ENCODE data around the gene MLXIP. TPM values are rescaled to one million over a fixed set of nuclear protein-coding genes. Genes with fewer than 3 reads are reported as not detected.

The MLXIP gene
- total RNA-seq, 2 donors from 2014 or later, result 78.3 to 81.4 TPM

DNA sequence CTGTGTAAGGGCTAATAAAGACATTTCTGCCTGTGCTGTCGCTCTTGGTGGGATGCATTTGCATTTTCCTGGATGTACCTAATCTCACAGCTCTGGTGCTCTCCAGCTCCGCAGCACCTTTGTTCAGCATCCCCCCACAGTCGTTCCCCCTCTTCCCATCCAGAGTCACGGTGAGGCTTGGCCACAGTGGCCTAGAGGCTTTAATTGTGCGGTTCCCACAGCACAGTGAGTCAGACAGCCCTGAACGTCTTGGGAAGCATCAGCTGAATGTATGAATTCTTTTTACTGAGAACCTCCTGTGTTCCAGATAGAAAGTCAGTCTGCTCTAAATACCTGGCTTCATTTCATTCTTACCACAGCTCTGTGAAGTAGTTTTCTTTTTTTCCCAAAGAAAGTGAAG lies 28.7 kb downstream of the MLXIP start:
- no peak for DNase-seq (ENCODE audit: low spot score)
- intact Hi-C loops (cut with DNase I), result loop anchor here in 1 of 2 donors (5.0 kb wide), 1 partner anchor 40 kb away; no protein-coding TSS in a partner anchor

DNA sequence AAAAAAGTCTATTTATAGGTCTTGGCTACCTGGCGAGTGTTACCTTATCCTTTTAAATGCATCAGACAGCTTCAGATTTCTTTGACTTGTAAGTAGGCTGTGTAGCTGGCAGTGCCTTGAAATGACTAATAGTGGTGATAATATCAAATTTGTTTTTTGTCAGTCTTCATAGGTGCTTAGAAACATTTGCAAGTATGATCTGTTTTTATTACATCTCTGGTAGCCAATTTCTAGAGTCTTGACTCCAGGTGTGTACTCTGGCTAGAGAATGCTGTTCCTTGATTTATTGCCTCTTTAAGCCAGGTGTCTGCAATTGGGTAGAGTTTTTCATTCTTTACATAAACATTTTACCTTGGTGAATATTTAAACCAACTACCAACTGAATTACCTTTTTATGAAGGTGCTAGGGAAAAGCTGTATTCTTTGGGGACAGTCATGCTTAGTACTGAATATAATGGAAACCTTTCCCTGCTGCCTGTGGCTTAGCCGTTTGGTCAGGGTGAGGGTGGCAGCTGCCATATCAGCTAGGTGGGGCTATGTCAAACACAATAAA lies 32.6 kb downstream of the MLXIP start:
- intact Hi-C loops (cut with DNase I), result no loop called here
- DNase-seq (ENCODE audit: low spot score), result no peak

DNA sequence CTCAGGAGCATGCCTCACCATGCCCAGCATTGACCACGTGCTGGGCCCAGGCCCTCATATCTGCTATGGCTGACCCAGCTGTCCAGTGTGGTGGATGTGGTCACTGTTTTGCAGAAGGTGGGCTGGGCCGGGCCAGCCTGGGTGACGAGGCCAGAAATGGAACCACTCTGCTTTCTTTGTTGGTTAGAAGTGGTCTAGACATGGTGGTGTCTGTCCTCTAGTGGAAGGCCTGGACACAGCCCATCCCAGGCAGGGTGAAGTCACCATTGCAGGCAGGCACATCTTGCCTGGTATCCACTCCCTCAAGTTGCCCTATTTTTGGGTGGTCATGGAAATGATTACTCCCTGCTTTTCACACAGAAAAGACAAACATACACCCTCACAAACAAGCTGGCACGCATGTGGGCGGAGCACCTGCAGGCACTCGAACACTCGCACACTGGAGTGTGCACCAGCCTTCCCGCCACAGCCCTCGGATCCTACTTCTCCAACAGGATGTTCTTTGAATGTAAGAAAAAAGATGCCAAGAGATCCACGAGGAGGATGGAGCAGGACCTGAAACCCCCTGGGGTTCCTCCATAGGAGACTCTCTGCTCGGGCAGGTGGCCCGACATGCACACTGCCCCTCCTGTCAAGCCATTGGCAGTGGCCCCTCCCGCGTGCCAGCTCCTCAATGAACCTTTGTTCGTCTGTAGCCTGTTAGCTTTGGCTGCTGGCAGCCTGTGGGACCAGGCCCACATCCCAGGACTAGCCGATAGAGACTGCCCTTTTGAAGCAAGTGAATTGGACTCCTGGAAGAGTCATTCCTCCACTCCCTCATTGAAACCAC lies 38.4 kb downstream of the MLXIP start:
- DNase-seq (ENCODE audit: low spot score), result peak; percentile 66
- intact Hi-C loops (cut with DNase I), result no loop called here

DNA sequence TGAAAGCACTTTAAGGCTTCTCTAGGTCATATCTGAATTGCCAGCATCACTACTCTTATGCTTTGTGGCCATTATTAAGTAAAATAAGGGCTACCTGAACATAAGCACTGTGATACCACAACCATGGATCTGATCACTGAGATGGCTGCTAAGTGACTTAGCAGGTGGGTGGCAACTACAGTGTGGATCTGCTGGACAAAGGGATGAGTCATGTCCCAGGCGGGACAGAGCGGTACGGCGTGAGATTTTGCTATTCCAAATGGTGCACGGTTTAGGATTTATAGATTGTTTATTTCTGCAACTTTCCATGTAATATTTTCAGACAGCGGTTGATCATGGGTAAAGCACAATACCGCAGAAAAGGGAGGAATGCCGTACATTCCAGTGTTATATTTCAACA lies 39.4 kb downstream of the MLXIP start:
- intact Hi-C loops (cut with DNase I), result no loop called here
- DNase-seq (ENCODE audit: low spot score), result peak; percentile 20

DNA sequence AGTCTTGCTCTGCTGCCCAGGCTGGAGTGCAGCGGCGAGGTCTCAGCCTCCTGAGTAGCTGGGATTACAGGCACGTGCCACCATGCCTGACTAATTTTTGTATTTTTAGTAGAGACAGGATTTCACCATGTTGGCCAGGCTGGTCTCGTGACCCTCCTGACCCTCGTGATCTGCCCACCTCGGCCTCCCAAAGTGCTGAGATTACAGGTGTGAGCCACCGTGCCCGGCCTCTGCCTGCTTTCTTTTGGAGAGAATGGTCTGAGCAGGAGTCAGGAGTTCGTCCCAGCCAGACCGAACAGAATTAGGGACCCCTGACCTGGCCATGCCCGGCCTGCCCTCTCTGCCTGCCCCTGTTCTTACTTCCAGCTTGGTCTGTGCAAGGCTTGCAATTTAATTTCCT lies 42.8 kb downstream of the MLXIP start:
- intact Hi-C loops (cut with DNase I), result loop anchor here in 1 of 2 donors (10.0 kb wide), 1 partner anchor 207 kb away; the partner anchor contains the start of gene CFAP251
- peak; percentile 50 for DNase-seq (ENCODE audit: low spot score)

DNA sequence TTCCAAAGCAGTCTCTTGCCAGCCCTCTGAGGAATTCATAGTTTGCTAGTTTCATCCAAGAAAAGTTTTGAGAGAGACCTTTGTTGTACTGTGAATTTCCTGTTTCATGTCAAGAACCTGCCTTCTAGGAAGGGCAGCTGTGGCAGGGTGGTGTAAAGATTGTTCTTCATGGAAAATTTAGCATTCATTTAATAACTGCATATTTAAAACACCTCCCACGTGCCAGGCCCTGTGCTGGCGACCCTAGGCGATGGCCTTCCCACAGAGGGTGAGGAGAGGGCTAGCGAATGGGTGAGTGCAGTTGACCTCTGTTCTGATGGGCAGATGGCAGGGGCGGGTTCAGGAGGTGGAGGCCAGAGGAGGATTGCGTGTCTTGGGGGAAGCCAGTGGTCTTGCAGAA lies 43.2 kb downstream of the MLXIP start:
- peak; percentile 22 for DNase-seq (ENCODE audit: low spot score)

DNA sequence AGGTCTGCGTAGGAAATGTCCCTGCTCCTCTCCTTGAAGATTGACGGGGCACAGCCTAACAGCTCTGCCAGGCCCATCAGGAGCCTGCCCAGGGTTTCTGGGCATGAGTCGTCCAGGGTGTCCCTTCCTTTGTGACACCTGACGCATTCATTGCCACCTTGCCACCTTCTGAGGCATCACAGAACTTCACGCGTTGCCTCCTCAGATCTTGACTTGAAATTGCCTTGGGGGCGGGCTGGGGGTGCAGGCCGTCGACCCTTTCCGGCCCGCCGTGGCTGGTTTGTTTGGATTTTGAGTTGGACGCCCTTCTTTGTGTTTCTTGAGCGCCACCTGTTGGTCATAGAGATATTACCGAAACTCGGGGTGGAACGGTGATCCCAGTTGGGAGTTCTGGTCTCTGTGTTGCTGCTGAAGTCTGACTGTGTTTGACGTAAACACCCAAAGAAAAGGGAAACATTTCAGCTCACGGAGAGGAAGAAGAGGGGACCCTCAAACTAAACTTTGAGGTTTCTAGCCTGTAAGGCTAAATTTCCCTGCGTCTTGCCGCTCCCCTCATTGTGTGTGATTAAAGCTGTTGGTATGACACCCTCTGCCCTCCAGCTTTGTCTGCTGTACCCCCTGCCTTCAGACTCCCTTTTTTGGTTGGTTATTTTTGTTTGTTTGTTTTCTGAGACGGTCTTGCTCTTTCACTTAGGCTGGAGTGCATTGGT lies 44.6 kb downstream of the MLXIP start:
- intact Hi-C loops (cut with DNase I), result loop anchor here in 1 of 2 donors (2.0 to 10.0 kb wide), 2 partner anchors 68 to 208 kb away; partner anchors contain the start of gene CFAP251
- DNase-seq (ENCODE audit: low spot score), result peak; percentile 84

More for the DNA sequence above, 43.2 kb downstream of the MLXIP start:
- intact Hi-C loops (cut with DNase I), result loop anchor here in 1 of 2 donors (2.0 to 10.0 kb wide), 2 partner anchors 67 to 207 kb away; partner anchors contain the start of gene CFAP251

DNA sequence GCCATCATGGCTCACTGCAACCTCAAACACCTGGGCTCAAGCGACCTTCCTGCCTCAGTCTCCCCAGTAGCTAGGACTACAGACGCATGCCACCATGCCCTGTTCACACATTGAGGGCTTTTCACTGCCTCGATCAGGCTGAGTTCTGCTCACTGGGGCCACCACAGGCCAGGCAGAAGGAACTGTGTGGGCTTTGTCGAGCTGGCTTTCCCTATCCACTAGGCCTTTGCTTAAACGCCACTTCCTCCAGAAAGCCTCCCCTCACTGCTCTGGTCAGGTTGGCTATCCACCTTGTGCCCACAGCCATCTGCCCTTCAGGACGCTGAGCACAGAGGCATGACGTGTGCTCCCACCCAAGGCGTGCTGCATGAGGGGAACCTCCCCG lies 45.2 kb downstream of the MLXIP start:
- intact Hi-C loops (cut with DNase I), result loop anchor here (1.0 to 10.0 kb wide), 3 partner anchors 69 to 209 kb away; partner anchors contain the start of gene CFAP251 (in 1 of the 2)
- peak; percentile 26 for DNase-seq (ENCODE audit: low spot score)

DNA sequence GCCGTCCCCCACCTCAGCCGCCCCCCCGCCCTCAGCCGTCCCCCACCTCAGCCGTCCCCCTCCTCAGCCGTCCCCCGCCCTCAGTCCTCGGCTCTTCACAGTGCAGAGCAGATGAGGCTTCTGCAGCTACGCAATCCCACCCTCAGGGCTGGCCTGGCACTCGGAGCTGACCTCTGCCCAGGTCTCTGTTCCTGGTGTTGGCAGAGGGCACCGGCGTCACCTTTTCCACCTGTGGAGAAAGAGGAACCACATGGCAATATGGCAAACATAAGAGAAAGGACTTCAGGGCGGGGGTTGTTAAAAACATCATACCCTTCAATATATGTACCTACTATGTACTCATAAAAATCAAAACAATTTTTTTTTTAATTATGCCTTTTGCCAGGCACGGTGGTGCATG lies 45.8 kb downstream of the MLXIP start:
- DNase-seq (ENCODE audit: low spot score), result peak; percentile 26
- intact Hi-C loops (cut with DNase I), result loop anchor here (1.0 to 10.0 kb wide), 2 partner anchors 70 to 210 kb away; partner anchors contain the start of gene CFAP251 (in 1 of the 2)

DNA sequence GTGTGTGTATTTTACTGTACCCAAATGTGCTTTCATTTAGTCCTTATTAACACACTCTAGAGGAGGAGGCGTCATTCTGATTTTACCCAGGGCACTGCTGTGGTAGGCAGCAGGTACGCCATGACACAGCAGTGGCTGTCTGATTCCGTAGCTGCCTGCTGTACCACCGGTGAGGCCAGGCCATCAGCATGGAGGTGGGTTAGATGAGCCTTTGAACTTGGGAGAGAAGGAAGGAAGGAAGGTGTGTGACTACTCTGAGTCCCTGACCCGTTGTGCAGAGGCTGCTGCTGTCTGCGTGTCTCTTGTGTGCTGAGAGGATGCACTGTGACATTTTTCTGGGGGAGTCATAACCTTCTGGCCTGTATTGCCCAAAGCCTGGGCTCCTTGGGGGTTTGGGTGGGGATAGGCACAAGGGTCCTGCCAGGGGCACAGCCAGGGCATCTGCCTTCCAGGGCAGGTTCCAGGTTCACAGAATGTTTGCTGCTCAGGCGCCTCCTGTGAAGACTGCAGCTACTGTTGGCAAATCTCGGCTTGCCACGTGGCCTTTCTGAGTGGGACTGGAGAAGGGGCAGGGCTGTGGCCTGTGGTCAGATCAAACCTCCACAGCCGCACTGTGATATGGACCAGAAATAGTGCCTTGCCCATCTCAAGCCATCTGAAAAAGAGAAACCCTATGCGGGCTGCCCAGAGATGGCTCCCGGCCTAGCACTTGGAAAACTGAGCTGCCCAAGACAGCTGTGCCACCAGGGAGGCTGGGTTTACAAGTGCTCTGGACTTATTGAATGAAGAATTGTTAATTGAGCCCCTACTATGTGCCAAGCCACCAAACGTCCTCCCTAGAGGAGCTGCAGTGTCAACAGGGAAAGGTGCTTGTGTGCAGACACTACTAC lies 47.1 kb downstream of the MLXIP start:
- intact Hi-C loops (cut with DNase I), result loop anchor here in 1 of 2 donors (10.0 kb wide), 1 partner anchor 211 kb away; the partner anchor contains the start of gene CFAP251
- peak; percentile 79 for DNase-seq (ENCODE audit: low spot score)

DNA sequence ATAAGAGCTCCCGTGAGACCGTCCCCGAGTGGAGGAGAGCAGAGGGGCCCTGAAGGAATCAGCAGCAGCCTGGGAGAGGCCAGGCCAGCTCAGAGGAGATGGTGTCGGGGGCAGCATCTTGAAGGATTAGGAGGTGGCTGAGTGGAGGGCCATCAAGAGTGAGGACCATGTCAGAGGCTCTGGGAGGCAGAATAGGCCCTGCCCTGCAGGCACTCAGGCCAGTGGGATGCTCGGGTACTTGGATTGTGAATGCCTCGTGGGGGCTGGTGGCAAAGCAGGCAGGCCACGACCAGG lies 47.7 kb downstream of the MLXIP start:
- intact Hi-C loops (cut with DNase I), result loop anchor here in 1 of 2 donors (10.0 kb wide), 1 partner anchor 211 kb away; the partner anchor contains the start of gene CFAP251
- DNase-seq (ENCODE audit: low spot score), result no peak

DNA sequence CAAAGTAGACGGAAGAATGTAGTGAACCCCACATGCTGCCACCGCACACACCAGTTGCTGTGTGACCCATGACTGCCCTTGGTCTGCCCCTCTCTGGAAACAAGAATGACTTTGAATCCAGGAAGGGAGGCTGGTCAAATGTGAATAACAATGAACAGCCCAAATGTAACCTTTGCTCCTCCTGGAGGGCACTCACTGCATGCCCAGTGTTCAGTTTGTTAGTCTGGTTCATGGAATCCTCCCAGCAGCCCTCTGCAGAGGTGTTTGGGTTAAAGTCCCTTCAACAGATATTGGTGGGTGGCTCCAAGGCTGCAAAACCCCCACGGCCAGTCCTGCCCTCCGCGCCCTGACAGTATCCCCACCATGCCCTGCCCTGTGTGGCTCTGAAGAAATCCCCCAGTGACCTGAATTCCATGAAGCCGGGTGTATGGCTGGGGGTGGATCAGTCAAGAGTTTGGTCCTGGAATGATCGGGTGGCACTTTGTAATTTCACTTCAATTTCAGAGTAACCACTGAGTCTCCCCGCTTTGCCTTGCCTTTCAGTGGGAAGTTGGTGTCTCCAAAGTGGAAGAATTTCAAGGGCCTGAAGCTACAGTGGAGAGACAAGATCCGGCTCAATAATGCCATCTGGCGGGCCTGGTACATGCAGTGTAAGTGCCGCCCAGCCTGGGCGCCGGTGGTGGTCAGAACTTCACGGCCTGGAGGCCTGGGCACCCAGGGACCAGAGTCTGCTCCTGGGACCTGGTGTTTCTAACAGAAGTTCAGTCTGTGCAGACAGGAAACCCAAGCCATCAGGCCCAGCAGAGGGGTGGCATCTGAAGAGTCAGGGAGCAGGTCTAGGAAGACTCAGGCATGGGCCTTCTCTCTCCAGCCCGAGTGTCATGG lies 48.4 kb downstream of the MLXIP start:
- intact Hi-C loops (cut with DNase I), result loop anchor here in 1 of 2 donors (10.0 kb wide), 1 partner anchor 212 kb away; the partner anchor contains the start of gene CFAP251
- DNase-seq (ENCODE audit: low spot score), result no peak

DNA sequence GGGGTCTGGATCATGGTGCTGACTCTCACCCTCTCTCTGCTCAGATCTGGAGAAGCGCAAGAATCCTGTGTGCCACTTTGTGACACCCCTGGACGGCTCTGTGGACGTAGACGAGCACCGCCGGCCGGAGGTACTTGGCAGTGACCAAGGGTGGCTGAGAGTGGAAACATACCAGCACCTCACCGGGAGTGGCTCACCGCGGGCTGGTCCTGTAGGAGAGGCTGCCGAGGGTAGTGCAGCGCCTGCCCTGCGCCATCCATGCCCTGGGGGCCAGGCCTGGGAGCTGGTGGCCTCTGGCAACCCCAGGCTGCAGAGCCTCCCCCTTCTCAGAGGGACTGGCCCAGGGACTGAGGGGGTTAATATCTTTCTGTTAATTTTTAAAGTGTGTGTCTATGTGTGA lies 49.3 kb downstream of the MLXIP start:
- intact Hi-C loops (cut with DNase I), result loop anchor here in 1 of 2 donors (10.0 kb wide), 1 partner anchor 213 kb away; the partner anchor contains the start of gene CFAP251
- no peak for DNase-seq (ENCODE audit: low spot score)

DNA sequence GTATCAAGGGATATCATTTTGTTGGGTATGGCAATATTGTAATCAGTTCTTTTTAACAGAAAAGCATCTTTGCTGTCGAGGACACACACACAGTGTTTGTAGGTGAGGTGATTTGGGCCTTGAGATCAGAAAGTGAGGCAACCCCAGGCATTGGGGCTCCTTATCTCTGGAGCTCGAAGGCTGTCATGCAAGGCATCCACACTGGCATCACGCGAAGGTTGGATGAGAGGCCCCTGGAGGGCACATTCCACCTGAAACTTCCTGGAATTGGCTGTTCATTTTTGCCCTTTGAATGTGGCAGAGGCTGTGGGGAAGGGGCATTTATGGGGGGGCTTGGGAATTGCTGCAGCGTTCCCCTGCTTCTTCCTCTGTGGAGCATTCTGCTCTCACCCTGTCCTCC lies 49.9 kb downstream of the MLXIP start:
- intact Hi-C loops (cut with DNase I), result loop anchor here in 1 of 2 donors (10.0 kb wide), 1 partner anchor 214 kb away; the partner anchor contains the start of gene CFAP251
- no peak for DNase-seq (ENCODE audit: low spot score)

DNA sequence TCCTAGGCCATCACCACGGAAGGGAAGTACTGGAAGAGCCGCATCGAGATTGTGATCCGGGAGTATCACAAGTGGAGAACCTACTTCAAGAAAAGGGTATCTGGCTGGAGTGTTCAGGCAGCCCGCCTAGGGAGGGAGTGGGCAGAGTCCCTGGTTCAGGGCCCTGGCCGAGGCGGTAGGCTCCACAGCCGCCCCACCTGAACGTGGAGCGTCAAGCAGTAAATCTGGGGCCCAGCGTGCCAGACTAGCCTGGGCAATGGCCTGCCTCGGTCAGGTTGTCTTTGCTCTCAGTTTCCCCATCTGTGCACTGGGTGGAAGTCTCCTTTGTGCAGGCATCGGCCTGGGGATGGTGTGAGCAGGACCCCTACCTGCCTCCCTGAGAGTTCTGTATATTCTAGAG lies 50.6 kb downstream of the MLXIP start:
- DNase-seq (ENCODE audit: low spot score), result no peak
- intact Hi-C loops (cut with DNase I), result loop anchor here in 1 of 2 donors (10.0 kb wide), 1 partner anchor 214 kb away; the partner anchor contains the start of gene CFAP251

DNA sequence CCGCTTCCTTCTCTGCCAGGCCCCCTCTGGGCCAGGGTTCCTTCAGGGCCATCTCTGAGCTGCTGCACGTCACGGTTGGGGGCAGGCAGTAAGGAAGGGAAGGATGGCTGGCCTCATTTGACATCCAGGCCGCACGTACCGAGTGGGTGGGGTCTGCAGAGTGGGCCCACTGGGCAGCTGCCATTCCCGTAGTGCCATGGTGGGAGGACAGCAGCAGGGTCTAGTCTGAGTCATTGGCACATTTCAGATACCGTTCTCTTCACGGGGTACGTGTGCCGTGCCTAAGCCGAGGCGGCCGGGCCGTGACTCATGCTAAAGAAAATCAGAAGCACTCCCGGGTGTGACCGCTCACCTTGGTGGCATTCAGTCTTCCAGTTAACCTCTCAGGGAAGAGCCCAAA lies 51.6 kb downstream of the MLXIP start:
- intact Hi-C loops (cut with DNase I), result no loop called here
- no peak for DNase-seq (ENCODE audit: low spot score)

DNA sequence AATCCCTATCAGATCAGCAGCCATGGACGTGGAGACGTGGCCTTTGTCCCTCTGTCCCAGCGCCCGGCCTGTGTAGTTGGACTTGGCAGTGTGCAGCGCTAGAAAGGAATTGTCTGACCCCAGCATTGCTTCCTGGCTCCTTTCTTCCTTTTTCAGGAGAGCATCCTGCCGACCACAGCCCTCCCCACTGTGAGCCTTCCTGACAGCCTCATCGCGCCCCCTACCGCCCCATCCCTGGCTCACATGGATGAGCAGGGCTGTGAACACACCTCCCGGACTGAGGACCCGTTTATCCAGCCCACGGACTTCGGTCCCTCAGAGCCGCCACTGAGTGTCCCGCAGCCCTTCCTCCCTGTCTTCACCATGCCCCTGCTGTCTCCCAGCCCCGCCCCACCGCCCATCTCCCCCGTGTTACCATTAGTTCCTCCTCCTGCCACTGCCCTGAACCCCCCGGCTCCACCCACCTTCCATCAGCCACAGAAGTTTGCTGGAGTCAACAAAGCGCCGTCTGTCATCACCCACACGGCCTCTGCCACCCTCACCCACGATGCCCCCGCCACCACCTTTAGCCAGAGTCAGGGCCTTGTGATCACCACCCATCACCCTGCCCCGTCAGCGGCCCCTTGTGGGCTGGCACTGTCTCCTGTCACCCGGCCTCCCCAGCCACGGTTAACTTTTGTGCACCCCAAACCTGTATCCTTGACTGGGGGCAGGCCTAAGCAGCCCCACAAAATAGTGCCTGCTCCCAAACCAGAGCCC lies 54.8 kb downstream of the MLXIP start:
- intact Hi-C loops (cut with DNase I), result no loop called here
- no peak for DNase-seq (ENCODE audit: low spot score)
